Gastroesophageal sphincter (tissue), 4 donors: ENCODE data around the gene PARD3B. TPM values are rescaled to one million over a fixed set of nuclear protein-coding genes. Genes with fewer than 3 reads are reported as not detected.

Experiments
- ATAC-seq: fragments of 150-250 bp; one replicate; pipeline ENCODE4 v1.9.1; 2016; ENCODE audit warnings: mild to moderate bottlenecking, moderate library complexity
- H3K27ac ChIP-seq, 4 donors: fragments of 200-600 bp; sonication (generic) in 3 of 4; 1 replicate in 3 of 4; 2 replicates in 1 of 4; pipeline ENCODE4 v1.5.1; 2016 to 2019
- H3K27me3 ChIP-seq: fragments of 200-600 bp; sonication (generic); one replicate; pipeline ENCODE4 v1.5.1; 2019
- H3K36me3 ChIP-seq, 2 donors: fragments of 200-600 bp; sonication (generic); one replicate each; pipeline ENCODE4 v1.5.1; 2019; ENCODE audit warnings: control low read depth in 1 of 2
- H3K4me1 ChIP-seq, 3 donors: fragments of 200-600 bp; sonication (generic); 1 replicate in 2 of 3; 2 replicates in 1 of 3; pipeline ENCODE4 v1.5.1; 2016 to 2019; ENCODE audit warnings: control low read depth in 2 of 3
- H3K4me3 ChIP-seq, 2 donors: fragments of 200-600 bp; sonication (generic); one replicate each; pipeline ENCODE4 v1.5.1; 2019; ENCODE audit warnings: mild to moderate bottlenecking in 1 of 2, moderate library complexity in 1 of 2
- H3K9me3 ChIP-seq, 3 donors: fragments of 200-600 bp; sonication (generic); one replicate each; pipeline ENCODE4 v1.5.1; 2017 to 2019; ENCODE audit warnings: control low read depth in 2 of 3
- CTCF ChIP-seq, 4 experiments: fragments of 200-600 bp in 2 of 4; fragments of 450-650 bp in 2 of 4; sonication (generic) in 1 of 4; IDR thresholded peaks; one replicate each; pipeline ENCODE4 v1.5.1; 2017 to 2019; ENCODE audit warnings: antibody characterized with exemption in 4 of 4, mild to moderate bottlenecking in 2 of 4, moderate library complexity in 2 of 4
- EP300 ChIP-seq: sonication (generic); formaldehyde crosslinking; IDR thresholded peaks from one replicate; pipeline ENCODE4 v1.6.1; 2017; ENCODE audit warnings: antibody characterized with exemption, mild to moderate bottlenecking
- POLR2A ChIP-seq, 2 donors: fragments of 450-650 bp; IDR thresholded peaks; one replicate each; pipeline ENCODE4 v1.6.1; 2017; ENCODE audit warnings: antibody characterized with exemption in 2 of 2, mild to moderate bottlenecking in 2 of 2, moderate library complexity in 1 of 2
- POLR2AphosphoS5 ChIP-seq: sonication (generic); formaldehyde crosslinking; IDR thresholded peaks from one replicate; pipeline ENCODE4 v1.6.1; 2017; ENCODE audit warnings: antibody characterized with exemption
- whole genome bisulfite sequencing, 2 donors: methylation state at CpG; one replicate each; pipeline ENCODE4 v1.1.5; 2018; ENCODE audit warnings: low coverage in 1 of 2; 5-methylcytosine and 5-hydroxymethylcytosine counted together
- total RNA-seq, 4 donors: library from RNA; depleted of rRNA; stranded (reverse); fragments of >200 nt; gene quantifications; one replicate each; pipeline ENCODE4 v1.1.0, GENCODE V29; 2016

The PARD3B gene
- total RNA-seq, 4 donors from 2014 or later = 29.6 to 42.2 (median 41.0) TPM

GRCh38 chr2:204634564-204634963 is 89.3 kb downstream of the PARD3B start:
- Histone ChIP-seq H3K4me3 (no peak overlapping the region), H3K4me1 (no peaks in the 10 kb centered on the region), H3K9me3 (no peaks in the 10 kb centered on the region), H3K27ac (no peak overlapping the region), H3K36me3 (no peaks in the 10 kb centered on the region), H3K27me3 (no peaks in the 10 kb centered on the region)
- ATAC-seq = no peak
- TF ChIP-seq CTCF (IDR thresholded peaks at IDR 0.05) (no peak), POLR2AphosphoS5 (no peak), POLR2A (IDR thresholded peaks at IDR 0.05) (no peak), EP300 (no peak)
- 92 to 100% methylated on average over 3 of the region's 3 CpGs for WGBS, 2 donors

GRCh38 chr2:204635478-204635877 is 90.2 kb downstream of the PARD3B start:
- Histone ChIP-seq H3K4me3 (no peak overlapping the region), H3K27me3 (no peaks in the 10 kb centered on the region), H3K27ac (no peak overlapping the region), H3K36me3 (no peaks in the 10 kb centered on the region), H3K4me1 (no peaks in the 10 kb centered on the region), H3K9me3 (no peaks in the 10 kb centered on the region)
- no peak for TF ChIP-seq CTCF (IDR thresholded peaks at IDR 0.05)
- no peak for TF ChIP-seq POLR2A (IDR thresholded peaks at IDR 0.05)
- TF ChIP-seq POLR2AphosphoS5 = no peak
- no peak for ATAC-seq
- WGBS, 2 donors = 63 to 93% methylated on average over 3 of the region's 3 CpGs

- Histone ChIP-seq H3K9me3 (no peaks in the 10 kb centered on the region), H3K36me3 (no peaks in the 10 kb centered on the region), H3K27me3 (no peaks in the 10 kb centered on the region), H3K4me1 (peaks cover 0 to 12% (median 0%) of the 10 kb centered on the region in 3 donors), H3K27ac (no peak overlapping the region), H3K4me3 (no peak overlapping the region)
- no peak for ATAC-seq
- WGBS, 2 donors = 92 to 98% methylated on average over 4 of the region's 4 CpGs
- TF ChIP-seq CTCF (IDR thresholded peaks at IDR 0.05) (no peak), POLR2A (IDR thresholded peaks at IDR 0.05) (no peak), POLR2AphosphoS5 (no peak), EP300 (no peak)
Observed at GRCh38 chr2:204638471-204639194, 93.4 kb downstream of the PARD3B start.

- no peak for ATAC-seq
- Histone ChIP-seq H3K4me3 (no peak overlapping the region), H3K4me1 (peaks cover 0 to 39% (median 0%) of the 10 kb centered on the region in 3 donors), H3K27me3 (no peaks in the 10 kb centered on the region), H3K27ac (no peak overlapping the region), H3K36me3 (no peaks in the 10 kb centered on the region), H3K9me3 (no peaks in the 10 kb centered on the region)
- no peak for TF ChIP-seq EP300
- TF ChIP-seq CTCF (IDR thresholded peaks at IDR 0.05) = no peak
- TF ChIP-seq POLR2AphosphoS5 = no peak
- no peak for TF ChIP-seq POLR2A (IDR thresholded peaks at IDR 0.05)
- 23 to 55% methylated on average over 4 of the region's 4 CpGs for WGBS, 2 donors
Observed at GRCh38 chr2:204643326-204643725, 98.1 kb downstream of the PARD3B start.

- Histone ChIP-seq H3K27me3 (no peaks in the 10 kb centered on the region), H3K9me3 (no peaks in the 10 kb centered on the region), H3K4me1 (peaks cover 0 to 39% (median 0%) of the 10 kb centered on the region in 3 donors), H3K27ac (no peak overlapping the region), H3K36me3 (no peaks in the 10 kb centered on the region), H3K4me3 (no peak overlapping the region)
- TF ChIP-seq EP300 (no peak), POLR2A (IDR thresholded peaks at IDR 0.05) (no peak), CTCF (IDR thresholded peaks at IDR 0.05) (no peak), POLR2AphosphoS5 (no peak)
- ATAC-seq = no peak
- WGBS, 2 donors = 10 to 33% methylated on average over 1 of the region's 1 CpG
Observed at GRCh38 chr2:204645018-204645773, 99.9 kb downstream of the PARD3B start.
